ENCODE data around the gene USH1C.

- no peak for TF ChIP-seq ZNF707 (tag by site-specific recombination; IDR thresholded peaks at IDR 0.05)
- no peak for TF ChIP-seq SP2 (tag by site-specific recombination; IDR thresholded peaks at IDR 0.05)
- TF ChIP-seq, protein P1, sequence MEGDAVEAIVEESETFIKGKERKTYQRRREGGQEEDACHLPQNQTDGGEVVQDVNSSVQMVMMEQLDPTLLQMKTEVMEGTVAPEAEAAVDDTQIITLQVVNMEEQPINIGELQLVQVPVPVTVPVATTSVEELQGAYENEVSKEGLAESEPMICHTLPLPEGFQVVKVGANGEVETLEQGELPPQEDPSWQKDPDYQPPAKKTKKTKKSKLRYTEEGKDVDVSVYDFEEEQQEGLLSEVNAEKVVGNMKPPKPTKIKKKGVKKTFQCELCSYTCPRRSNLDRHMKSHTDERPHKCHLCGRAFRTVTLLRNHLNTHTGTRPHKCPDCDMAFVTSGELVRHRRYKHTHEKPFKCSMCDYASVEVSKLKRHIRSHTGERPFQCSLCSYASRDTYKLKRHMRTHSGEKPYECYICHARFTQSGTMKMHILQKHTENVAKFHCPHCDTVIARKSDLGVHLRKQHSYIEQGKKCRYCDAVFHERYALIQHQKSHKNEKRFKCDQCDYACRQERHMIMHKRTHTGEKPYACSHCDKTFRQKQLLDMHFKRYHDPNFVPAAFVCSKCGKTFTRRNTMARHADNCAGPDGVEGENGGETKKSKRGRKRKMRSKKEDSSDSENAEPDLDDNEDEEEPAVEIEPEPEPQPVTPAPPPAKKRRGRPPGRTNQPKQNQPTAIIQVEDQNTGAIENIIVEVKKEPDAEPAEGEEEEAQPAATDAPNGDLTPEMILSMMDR (tag by site-specific recombination; IDR thresholded peaks at IDR 0.05): no peak
- TF ChIP-seq KLF10 (tag by site-specific recombination; IDR thresholded peaks at IDR 0.05): no peak
- TF ChIP-seq ZNF530 (tag by site-specific recombination; IDR thresholded peaks at IDR 0.05; ENCODE audit: low read depth): no peak
- TF ChIP-seq ZNF132 (tag by site-specific recombination; IDR thresholded peaks at IDR 0.05; ENCODE audit: borderline replicate concordance): no peak
- TF ChIP-seq ZNF146 (tag by site-specific recombination; IDR thresholded peaks at IDR 0.05): no peak
- TF ChIP-seq REST (tag by site-specific recombination; IDR thresholded peaks at IDR 0.05): no peak
- no peak for TF ChIP-seq GLIS1 (tag by site-specific recombination; IDR thresholded peaks at IDR 0.05)
These were observed 2.8 kb downstream of the USH1C start for GRCh38 chr11:17541330-17541885.
